Renal pelvis (tissue), 4 donors: ENCODE data around the gene C9orf85. TPM values are rescaled to one million over a fixed set of nuclear protein-coding genes. Genes with fewer than 3 reads are reported as not detected.
"Not testable (repeated sequence)": the region's sequence is repeated elsewhere in the genome, so short reads cannot be mapped to it uniquely, and the experiment has no call there.

Experiments used
- DNase-seq: peaks from one replicate; pipeline ENCODE4 v3.0.0-alpha.2; 2013
- polyA plus RNA-seq, 3 donors: library from polyadenylated mRNA; unstranded; fragments of 120-200 nt; gene quantifications; one replicate each; pipeline ENCODE4 v1.2.1, GENCODE V29; 2013; ENCODE audit not compliant: insufficient read length in 3 of 3

The C9orf85 gene
- polyA plus RNA-seq, 3 donors = 13.5 to 17.6 (median 16.2) TPM

DNA sequence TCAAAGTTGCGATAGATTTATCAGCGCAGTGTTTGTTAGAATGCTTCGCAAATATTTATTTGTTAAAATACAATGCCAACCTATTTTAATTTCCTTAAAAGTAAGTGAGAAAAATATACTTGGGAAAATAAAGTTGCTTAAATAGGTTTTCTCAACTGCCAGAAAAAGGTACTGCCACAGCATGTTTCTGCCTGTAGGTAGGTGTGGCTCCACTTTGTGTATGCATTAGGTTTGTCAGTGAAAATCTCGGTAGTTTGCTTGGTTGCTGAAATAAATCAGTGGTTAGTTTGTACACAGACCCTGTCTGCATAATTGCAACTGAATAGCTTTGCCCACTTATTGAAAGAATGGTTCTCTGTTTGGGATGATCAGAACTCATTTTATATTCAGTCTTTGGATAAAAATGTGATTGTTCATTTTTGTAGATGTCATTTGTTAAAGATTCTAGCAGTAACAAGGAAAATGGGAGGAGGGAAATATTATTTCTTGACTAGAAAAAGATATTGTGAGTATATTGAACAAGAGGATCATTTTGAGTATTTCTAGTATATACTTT is 25.7 kb downstream of the C9orf85 start:
- DNase-seq = no peak

DNA sequence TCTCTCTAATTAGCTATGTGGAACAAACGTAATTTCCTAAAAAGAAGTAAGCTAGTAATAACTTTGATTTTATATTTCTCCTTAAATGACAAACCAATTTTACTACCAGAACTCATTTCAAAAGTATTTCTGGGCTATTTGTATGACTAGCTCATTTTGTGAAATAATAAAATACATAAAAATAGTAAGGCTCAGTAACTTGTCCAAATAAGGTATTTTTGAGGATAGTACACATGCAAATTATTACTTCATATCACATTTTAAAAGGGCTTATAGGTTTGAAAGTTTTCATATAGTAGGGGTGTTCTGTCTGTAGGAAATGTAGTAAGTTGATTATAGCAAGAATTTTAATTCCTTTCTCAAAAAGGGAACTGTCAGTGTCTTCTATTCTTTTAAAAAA is 26.5 kb downstream of the C9orf85 start:
- no peak for DNase-seq

DNA sequence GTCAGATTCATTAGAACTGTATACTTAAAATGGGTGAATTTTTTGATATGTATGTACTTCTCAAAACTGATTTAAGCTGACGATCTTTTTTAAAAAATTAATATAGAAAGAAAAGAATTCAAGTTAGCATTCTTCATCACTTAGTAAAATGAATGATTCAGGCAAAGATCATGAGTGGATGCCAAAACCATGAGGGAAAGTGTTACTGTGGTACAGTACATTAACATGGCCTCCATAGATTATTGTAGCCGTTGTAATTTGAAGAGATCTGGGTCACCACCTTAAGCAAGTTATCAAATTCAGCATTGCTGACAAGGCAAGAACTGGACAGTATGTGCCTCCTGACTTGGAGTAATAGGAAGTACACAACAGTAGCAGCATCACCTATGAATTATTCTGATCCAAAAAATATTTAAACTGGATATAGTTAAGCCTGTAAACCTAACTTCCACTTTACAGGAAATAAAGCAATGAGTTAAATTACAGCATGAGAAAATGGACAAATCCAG is 29.7 kb downstream of the C9orf85 start:
- DNase-seq = no peak

DNA sequence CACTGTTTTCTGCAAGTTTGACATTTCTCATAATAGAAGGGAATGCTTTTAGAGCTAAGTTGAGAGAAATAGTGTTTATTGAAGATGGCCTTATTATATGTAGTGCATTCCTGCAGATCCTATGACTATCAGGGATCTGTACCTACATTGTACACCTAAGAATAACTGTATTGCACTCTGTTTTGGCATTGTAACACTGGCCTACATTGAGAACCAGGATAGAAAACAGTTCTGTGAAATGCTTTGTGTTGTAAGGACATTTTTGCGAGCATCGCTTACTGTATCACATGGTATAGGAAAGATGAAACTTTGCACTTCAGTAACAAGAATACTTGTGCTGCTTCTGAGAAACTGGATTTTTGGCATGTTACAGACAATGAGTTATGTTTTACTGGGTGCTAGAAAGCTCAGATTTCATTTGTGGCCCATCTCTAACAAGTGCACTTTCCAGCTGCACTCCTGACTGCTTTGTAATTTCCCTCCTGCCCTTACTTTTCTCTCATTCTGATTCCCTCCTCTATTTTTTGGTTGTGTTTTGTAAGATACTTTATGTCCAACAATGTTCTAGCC is 30.6 kb downstream of the C9orf85 start:
- peak; percentile 14 for DNase-seq

DNA sequence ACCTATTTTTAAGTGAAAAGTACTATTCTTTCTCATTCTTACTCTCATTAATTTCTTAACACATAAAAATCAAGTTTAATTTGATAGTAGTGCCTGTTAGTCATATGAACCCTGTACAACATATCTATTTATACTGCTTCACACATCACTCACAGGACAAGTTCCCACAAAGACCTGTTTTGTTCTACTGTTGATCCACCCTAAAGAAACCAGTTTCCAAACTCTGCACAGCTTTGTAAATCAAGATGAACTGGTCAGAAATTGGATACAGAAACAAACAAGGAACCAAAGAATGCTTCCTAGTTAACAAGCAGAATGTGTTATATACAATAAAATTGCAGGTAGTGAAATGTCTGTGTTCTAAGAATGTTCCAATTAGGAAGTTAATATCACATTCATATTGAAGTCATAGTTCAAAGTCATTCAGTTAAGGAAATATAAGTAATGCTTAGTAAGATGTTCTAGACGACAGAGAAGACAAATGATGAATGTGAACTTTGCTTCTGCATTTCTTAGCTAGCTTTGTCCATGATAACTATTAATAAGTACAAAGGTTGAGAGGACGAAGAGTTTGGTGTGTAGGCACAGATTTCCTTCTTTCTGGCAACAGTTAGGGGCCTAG is 33.4 kb downstream of the C9orf85 start:
- no peak for DNase-seq

DNA sequence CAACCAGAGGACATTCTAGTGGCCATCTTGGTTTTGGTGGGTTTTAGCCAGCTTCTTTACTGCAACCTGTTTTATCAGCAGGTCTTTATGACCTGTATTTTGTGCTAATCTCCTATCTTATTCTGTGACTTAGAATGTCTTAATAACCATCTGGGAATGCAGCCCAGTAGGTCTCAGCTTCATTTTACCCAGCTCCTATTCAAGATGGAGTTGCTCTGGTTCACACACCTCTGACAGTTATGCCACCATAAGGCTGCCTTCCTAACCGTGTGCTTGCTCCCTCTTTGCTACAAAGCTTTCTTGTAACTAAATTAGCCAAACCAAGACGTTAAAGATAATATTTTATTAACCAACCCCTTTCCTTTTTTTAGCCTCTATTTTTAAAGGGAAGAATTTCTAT is 43.2 kb downstream of the C9orf85 start:
- not testable (repeated sequence) for DNase-seq

DNA sequence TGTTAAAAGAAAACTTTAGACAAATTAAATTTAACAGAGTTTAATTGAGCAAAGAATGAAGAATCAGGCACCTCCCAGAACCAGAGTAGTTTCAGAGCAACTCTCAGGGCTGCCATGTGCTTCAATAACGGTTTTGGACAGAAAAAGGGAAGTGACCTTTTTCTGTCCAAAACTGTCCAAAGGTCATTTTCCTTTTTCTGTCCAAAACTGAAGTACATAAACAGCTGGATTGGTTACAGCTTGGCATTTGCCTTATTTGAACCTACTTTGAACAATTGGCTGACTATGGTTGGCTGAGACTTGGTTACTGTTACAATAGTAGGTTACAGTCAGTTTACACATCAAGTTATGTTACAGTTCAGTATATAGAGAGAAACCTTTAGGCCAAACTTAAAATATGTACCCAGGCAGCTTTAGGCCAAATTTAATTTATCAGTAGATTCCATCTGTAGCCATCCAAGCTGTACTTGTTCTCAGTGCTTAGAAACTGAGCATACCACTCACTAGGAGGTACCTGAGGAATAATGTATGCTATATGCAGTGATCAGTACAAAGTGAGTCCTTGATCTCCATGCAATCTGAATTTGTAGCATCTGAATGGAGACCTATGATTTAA is 44.0 kb downstream of the C9orf85 start:
- no peak for DNase-seq

DNA sequence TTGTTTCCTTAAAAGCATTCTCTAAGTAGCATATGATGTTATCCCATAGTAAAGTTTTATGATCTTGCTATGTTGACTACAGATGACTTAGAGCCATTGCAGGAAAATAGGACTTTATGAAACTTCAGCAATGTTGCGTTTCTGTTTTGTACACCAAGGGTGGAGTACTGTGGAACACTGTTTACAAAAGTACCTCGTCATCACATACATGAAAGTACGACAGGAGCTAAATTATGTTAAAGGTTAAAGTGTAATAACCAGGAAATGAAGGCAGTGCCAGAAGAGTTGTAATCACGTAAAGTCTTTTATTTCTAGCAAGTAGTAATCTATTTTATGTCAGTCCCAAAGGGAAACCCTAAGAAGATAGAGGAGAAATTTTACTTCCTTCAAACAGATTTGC is 50.9 kb downstream of the C9orf85 start:
- no peak for DNase-seq

DNA sequence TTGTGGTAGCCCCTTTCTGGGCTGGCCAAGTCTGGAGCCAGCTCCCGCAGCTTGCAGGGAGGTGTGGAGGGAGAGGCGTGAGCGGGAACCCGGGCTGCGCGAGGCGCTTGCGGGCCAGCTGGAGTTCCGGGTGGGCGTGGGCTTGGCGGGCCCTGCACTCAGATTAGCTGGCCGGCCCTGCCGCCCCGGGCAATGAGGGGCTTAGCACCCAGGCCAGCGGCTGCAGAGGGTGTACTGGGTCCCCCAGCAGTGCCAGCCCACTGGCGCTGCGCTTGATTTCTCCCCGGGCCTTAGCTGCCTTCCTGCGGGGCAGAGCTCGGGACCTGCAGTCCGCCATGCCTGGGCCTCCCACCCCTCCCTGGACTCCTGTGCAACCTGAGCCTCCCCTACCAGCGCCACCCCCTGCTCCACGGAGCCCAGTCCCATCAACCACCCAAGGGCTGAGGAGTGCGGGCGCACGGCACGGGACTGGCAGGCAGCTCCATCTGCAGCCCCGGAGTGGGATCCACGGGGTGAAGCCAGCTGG is 52.1 kb downstream of the C9orf85 start:
- DNase-seq = not testable (repeated sequence)

DNA sequence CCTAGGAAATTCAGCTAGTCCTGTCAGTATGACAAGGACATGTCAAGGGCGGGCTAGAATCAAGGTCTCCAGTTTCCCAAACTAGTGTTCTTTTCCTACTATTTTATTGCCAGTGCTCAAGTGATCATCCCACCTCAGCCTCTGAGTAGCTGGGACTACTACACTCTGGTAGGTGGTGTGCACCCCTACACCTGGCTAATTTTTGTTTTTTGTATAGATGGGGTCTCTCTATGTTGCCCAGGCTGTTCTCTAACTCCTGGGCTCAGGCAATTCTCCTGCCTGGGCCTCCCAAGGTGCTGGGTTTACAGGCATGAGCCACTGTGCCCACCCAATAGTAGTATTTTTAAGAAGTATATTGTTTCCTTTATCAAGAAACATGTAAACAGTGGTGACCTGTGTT is 54.0 kb downstream of the C9orf85 start:
- no peak for DNase-seq

DNA sequence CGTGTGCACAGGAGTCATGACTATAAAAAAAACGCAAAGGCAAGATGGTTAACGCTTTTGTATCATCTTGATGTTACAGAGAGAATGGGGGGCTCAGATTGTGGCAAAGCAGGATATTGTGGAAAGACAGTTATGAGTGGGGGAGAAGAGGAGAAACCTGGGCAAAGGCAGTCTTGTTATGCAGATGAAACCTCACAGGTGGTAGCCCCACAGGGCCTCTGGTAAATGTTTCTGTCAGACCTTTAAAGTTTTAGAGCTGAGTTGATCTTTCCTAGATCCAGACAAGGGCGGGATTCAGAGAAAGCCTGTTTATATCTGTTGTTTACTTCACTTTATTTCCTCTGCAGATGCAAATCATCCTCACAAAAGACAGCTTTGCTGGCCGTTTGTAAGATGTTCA is 55.2 kb downstream of the C9orf85 start:
- DNase-seq = no peak

DNA sequence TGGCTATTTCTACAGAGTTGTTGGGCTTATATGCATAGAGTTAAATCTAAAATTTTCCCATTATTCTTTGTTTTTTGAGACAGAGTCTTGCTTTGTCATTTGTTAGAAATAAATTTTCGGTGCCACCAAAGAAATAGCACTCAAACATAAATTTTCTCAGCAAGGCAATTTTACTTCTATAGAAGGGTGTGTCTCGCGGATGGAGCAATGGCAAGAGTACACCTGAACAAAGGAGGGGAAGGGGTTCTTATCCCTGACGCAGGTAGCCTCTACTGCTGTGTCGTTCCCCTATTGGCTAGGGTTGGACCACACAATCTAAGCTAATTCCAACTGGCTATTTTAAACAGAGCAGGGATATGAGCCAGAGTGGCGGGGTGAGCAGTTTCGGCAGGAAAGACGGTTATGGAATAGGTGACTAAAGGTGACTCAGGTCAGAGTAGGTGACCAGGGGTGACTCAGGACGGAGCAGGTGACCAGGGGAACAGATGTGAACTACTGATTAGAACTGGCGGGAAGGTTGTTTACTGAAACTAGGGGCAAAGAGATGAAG is 57.2 kb downstream of the C9orf85 start:
- no peak for DNase-seq

DNA sequence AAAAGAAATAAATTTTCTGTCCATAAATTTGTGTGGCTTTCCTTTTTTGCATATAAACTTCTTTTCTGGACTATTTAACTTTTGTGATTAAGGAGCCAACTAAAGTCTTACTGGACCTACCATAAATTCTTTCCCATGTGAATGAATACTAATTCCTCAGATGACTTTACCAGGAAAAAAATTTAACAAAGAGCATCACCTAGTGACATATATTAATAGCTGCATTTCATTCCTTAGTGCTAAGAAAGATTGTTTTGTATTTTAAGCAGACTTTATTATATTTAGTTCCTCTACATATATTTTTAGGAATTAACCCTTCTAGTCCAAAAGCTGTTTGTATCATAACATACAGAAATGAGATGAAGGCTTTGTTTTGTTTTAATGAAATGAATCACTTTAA is 64.4 kb downstream of the C9orf85 start:
- DNase-seq = no peak

DNA sequence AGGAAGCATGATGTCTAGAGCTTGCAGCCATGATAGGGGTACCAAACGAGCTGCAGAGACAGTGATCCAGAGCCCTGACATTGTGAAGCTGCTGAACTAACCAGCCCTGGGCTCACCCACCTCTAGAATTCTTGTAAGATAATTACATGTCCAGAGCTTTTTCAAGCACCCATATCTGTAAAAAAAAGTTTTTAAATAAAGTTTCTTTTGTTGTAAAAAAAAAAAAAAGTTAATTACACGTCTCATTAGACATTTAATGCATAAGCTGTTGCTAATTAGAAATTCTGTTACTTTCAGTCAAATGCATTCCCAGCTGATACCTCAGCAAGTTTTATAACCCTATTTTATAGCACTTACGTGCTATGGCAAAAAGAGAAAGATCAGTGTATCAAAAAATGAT is 65.6 kb downstream of the C9orf85 start:
- no peak for DNase-seq

DNA sequence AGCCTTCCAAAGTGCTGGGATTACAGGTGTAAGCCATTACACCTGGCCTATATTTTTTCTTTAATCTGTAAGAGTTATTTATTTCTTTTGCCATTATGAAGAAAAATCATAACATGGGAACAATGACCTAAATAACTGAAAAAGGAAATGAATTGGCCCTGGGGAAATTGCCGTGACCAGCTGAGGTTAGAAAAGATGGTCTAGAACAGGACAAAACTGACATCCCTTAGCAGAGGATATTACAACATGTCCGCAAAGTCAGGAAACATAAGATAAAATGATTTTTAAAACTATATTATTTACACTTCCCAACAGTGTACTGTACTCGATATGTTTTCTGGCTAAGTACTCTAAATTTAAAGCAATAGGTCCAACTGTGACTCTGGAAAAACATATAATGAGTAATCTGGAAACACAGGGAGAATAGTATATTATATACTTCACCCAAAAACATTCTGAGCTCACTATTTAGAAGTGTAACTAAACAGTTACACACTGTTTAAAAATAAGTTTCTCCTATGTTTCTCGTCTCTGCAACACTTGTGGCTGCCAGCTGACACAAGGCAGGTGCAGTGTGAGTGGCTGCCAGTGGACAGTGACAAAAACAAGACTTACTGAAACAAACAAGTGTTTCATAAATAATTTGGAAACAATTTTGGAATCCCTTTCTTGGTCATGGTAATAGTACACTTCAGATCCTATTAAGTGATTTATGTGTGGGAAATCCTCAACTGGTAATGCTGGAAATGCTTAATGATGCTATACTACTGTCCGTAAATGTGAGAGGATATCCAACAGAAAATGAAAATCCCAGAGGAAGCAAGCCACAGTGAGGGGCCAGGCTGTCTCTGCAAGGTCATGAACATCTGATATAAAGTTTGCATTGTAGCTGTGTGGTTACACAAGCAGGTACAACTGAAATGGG is 69.1 kb downstream of the C9orf85 start:
- DNase-seq = no peak

DNA sequence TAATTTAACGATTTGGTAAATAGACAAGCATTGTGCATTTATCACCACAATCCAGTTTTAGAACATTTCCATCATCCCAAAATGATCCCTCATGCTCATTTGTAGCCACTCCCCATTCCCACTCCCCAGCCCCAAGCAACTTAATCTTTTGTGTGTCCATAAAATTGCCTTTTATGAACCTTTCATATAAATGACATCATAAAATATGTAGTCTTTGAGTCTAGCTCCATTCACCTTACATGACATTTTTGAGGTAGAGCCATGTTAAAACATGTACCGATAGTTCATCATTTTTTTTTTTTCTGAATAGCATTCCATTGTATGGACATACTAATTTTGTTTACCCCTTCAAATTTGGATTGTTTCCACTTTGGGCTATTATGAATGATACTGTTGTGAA is 70.5 kb downstream of the C9orf85 start:
- DNase-seq = no peak

DNA sequence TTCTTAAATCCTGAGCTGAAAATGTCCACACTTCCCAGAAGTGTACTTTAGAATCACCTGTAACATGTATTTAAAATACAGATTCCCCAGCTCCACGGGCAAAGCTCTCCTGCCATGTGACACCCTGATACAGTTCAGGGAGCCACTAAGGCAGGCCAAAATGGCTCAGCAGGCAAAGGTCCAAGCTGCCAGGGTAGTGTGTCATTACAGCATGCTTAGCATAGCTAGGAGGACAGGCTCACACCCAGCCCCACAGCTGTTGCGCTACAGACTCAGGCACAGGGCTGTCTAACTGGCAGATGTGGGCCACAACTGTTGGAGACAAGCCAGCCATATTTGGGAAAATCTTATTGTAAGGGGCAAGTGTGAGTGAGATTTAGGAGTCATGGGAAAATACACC is 73.0 kb downstream of the C9orf85 start:
- DNase-seq = no peak

DNA sequence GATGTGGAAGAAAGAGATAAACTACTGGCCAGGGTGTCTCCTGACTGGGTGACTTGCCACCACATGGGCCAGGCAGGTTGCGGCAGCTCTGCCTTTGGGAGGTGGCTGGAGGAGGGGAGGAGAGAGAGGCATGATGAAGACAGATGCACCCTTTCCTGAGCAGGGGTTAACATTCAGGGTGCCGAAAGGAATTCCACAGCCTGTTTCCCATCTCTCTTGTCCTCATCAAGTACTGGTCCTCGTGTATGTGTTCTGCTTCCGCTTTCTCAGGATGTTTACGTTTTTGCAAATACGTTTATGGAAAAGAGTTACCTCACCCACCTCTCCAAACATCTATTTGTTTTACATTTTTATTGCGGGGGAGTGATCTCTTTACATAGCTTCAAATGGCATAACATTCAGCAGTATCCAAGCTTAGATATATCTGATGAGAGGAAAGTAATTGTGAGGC is 73.4 kb downstream of the C9orf85 start:
- no peak for DNase-seq

DNA sequence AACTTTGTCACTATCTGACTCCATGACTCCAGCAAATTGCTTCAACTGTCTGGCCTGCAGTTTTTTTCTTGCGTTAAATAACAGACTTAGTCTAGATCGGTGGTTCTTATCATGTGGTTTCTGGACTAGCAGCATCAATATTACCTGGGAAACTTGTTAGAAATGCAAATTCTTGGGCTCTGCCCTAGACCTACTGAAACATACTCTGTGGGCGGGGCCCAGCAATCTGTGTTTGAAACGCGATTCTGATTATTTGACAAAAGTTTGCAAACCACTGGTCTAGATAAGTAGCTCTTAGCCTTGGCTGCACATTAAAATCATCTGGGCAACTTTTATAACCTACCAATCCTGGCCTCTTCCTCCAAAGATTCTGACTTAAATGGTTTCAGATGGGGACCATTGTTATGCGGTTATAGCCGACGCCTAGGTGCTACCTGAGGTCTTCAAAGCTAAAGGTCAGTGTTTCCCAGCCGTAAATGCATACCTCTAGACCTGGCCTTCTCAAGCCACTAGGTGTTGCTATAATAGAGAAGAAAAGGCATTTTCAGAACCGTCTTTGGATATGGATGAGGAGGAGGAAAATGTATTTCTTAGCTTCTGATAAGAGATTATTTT is 74.0 kb downstream of the C9orf85 start:
- no peak for DNase-seq

DNA sequence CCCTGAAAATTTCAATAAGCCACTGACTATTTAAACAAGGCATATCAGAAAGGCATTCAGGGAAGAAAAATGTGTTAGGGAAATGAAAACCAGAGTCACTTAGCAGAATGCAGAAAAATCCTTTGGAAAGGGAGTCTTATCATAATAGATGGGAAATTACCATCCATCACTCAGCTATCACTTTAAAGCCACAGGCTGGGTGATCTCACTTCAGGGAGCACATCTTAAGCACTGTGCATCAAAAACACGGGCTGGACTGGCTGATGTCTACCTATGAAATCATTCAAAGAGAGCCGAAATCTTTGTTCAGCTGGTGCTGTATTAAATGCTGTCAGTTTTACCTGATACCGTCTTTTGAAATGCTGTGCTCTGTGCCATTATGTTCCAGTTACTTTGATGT is 75.5 kb downstream of the C9orf85 start:
- no peak for DNase-seq
